Measurements from ENCODE around the gene GATD1.

DNA sequence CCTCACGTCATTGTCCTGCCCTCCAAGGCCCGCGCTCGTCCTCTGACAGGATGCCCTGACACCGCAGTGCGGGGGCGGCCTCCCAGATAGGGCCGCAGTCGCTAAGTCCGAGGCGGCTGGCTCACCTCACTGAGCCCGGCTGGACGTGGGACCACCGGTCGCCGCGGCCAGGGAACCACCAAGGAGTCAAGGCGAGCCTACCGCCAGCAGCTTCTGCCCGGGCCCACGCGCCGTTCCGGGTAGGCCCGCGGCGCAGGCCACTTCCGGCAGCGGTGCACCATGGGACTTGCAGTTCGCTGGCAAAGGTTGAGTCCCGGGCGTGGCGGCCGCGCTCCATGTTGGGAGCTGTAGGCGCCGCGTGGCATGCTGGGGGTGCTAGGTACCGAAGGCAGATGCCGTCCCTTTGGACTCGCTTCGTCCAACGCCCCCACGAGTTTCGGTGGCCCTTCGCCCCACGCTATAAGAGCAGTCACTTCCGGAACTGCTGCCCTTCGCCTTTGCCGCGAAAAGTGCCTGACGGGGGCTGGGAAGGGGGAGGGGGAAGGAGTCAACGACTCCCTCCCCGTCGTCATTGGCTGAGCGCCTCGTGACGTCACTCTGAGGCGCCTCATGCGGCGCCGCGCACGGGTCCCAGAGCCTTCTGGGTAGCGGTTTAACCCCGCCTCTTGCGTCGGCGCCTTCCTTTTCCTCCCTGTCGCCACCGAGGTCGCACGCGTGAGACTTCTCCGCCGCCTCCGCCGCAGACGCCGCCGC, 32.2 kb upstream of the GATD1 start, which contains the start of gene RPLP2:
- no peak for TF ChIP-seq EZH2 (IDR thresholded peaks at IDR 0.05; ENCODE audit: insufficient read depth, low read length)
- TF ChIP-seq, protein P1, sequence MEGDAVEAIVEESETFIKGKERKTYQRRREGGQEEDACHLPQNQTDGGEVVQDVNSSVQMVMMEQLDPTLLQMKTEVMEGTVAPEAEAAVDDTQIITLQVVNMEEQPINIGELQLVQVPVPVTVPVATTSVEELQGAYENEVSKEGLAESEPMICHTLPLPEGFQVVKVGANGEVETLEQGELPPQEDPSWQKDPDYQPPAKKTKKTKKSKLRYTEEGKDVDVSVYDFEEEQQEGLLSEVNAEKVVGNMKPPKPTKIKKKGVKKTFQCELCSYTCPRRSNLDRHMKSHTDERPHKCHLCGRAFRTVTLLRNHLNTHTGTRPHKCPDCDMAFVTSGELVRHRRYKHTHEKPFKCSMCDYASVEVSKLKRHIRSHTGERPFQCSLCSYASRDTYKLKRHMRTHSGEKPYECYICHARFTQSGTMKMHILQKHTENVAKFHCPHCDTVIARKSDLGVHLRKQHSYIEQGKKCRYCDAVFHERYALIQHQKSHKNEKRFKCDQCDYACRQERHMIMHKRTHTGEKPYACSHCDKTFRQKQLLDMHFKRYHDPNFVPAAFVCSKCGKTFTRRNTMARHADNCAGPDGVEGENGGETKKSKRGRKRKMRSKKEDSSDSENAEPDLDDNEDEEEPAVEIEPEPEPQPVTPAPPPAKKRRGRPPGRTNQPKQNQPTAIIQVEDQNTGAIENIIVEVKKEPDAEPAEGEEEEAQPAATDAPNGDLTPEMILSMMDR (IDR thresholded peaks at IDR 0.05; ENCODE audit: insufficient read depth, low read depth, low read length) = no peak
